Adipocyte (in vitro differentiated cells): ENCODE results near the gene PI16.

Experiments used
- DNase-seq: peaks from one replicate; pipeline ENCODE4 v3.0.0-alpha.2; 2015; ENCODE audit warnings: low read depth
- H3K27me3 ChIP-seq: replicated peaks from 2 replicates; pipeline ENCODE4 v1.7.0; 2013; ENCODE audit warnings: mild to moderate bottlenecking, low read length, moderate library complexity; ENCODE audit not compliant: control insufficient read depth, insufficient read depth
- H3K36me3 ChIP-seq: 2 replicates; pipeline ENCODE4 v1.7.0; 2013; ENCODE audit warnings: low read length, mild to moderate bottlenecking, moderate library complexity; ENCODE audit not compliant: control insufficient read depth, insufficient read depth, severe bottlenecking
- H3K4me1 ChIP-seq: 2 replicates; pipeline ENCODE4 v1.7.0; 2013; ENCODE audit warnings: mild to moderate bottlenecking, low read length, moderate library complexity; ENCODE audit not compliant: control insufficient read depth, insufficient read depth
- H3K4me3 ChIP-seq: 2 replicates; pipeline ENCODE4 v1.7.0; 2013; ENCODE audit warnings: mild to moderate bottlenecking, low read length, moderate library complexity
- H3K9ac ChIP-seq: 2 replicates; pipeline ENCODE4 v1.7.0; 2013; ENCODE audit warnings: mild to moderate bottlenecking, low read length, moderate library complexity
- H3K9me3 ChIP-seq: 2 replicates; pipeline ENCODE4 v1.7.0; 2013; ENCODE audit warnings: mild to moderate bottlenecking, low read length, moderate library complexity; ENCODE audit not compliant: control insufficient read depth

PI16 gene

DNA sequence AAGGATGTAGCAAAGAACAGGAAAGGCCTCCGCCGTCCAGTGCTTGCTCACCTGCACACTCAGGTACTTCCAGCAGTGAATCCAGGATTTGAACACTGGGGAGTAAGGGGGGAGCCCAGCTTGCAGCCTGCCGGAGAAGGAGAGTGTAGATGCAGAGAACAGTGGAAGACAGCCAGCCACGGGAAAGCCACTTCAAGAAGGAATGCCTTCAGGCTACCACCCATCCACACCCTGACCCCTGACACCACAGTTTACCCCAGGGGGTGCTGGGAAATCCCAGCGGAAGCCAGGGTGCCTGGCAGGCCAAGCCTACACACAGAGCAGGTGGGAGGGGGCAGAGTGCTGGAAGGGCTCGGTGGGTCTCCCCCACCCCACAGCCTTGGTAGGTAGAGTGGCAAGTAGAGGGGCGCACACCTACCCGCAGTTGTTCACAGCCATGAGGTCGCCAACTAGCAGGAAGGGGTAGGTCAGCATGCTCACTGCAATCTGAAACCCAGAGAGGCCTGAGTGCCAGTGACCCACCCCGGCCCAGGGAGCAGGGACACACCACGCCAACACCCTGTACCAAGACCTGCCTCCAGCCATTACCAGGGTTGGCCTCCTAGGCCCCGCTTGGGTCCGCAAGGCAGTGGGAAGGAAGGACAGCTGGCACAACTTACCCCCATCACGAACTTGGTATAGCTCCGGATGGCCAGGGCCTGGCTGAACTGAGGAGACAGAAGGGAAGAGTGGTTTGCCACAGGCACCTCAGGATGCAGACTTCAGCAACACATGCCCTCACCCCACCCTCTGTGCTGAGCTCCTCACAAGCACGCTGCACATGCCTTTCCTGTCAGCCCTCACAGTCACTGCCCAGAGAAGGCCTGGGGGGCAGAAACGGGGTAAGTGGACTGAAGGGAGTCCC lies 15.7 kb downstream of the PI16 start:
- H3K9me3 ChIP-seq: no peaks in the 10 kb centered on the region
- no peak overlapping the region for H3K9ac ChIP-seq
- H3K27me3 ChIP-seq: no peaks in the 10 kb centered on the region
- peaks cover 84% of the 10 kb centered on the region for H3K36me3 ChIP-seq
- H3K4me1 ChIP-seq: peaks cover 23% of the 10 kb centered on the region
- DNase-seq: no peak
- no peak overlapping the region for H3K4me3 ChIP-seq

- Histone ChIP-seq H3K27me3 (no peaks in the 10 kb centered on the region), H3K9me3 (no peaks in the 10 kb centered on the region), H3K9ac (no peak overlapping the region), H3K4me1 (peaks cover 30% of the 10 kb centered on the region), H3K36me3 (peaks cover 93% of the 10 kb centered on the region), H3K4me3 (no peak overlapping the region)
- DNase-seq: no peak
Observed at GRCh38 chr6:36970892-36971842, 16.6 kb downstream of the PI16 start.

DNA sequence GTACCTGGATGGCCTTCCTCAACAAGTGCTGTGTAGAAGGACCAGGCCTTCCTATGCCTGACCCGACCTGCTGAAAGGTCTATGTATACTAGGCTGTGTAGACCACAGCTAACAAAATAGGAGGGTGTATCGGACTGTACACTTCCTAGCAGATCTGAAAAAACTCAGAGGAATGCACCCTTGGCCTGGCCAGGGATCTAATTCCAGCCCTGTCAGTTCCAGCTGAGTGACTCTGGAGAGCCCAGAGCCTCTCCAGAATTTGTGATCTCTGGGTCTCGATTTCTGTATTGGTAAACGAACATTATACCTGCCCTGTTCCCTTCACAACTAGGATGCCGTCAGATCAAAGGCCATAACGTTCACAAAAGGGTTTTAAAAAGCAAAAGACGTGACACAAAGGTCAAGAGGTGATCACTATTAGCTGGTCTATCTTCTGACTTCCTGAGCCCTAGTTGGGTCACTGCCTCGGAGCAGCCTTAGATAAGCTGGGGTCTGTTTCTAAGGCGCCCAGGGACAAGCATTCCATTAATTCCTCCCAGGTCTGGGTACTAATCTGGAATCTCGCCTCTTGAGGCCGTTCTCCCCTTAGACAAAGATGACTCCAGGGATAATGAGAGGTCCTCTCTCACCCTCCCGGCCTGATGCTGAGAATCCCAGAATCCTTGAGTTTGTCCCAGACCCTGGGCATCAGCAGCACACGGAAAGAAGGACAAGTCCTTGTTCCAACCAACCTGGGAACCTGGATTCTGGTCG lies 17.6 kb downstream of the PI16 start:
- no peaks in the 10 kb centered on the region for H3K9me3 ChIP-seq
- no peak for DNase-seq
- H3K9ac ChIP-seq: no peak overlapping the region
- H3K27me3 ChIP-seq: no peaks in the 10 kb centered on the region
- no peak overlapping the region for H3K4me3 ChIP-seq
- H3K36me3 ChIP-seq: peaks cover 100% of the 10 kb centered on the region
- peaks cover 30% of the 10 kb centered on the region for H3K4me1 ChIP-seq

GRCh38 chr6:36973190-36973589 lies 18.7 kb downstream of the PI16 start:
- Histone ChIP-seq H3K36me3 (peaks cover 100% of the 10 kb centered on the region), H3K9me3 (no peaks in the 10 kb centered on the region), H3K27me3 (no peaks in the 10 kb centered on the region), H3K4me1 (peaks cover 29% of the 10 kb centered on the region), H3K4me3 (no peak overlapping the region), H3K9ac (peak overlapping the region; percentile 13)
- DNase-seq: no peak

DNA sequence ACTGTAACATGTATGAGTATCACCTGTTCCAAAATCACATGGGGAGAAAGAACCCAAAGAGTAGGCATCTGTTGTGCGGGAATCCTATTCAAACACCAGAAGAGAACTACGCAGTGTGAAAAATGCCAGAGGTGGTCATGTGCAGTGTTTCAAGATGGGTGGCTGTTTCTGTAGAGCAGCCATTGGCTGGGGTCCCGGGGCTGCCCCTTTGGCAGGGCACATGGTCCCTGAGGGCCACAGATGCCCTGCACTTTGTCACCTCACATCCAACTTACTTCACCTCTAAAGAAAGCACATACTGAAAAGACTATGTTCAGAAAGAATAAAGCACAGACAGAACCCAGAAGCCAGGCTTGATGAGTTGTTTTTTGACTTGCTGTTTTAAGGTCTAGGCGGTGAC lies 19.1 kb downstream of the PI16 start:
- Histone ChIP-seq H3K4me1 (peaks cover 33% of the 10 kb centered on the region), H3K4me3 (no peak overlapping the region), H3K9ac (no peak overlapping the region), H3K27me3 (no peaks in the 10 kb centered on the region), H3K9me3 (no peaks in the 10 kb centered on the region), H3K36me3 (peaks cover 98% of the 10 kb centered on the region)
- DNase-seq: no peak

- no peak for DNase-seq
- Histone ChIP-seq H3K4me3 (no peak overlapping the region), H3K27me3 (no peaks in the 10 kb centered on the region), H3K9me3 (no peaks in the 10 kb centered on the region), H3K36me3 (peaks cover 81% of the 10 kb centered on the region), H3K9ac (no peak overlapping the region), H3K4me1 (peaks cover 47% of the 10 kb centered on the region)
Observed at GRCh38 chr6:36975231-36976006, 20.9 kb downstream of the PI16 start.

DNA sequence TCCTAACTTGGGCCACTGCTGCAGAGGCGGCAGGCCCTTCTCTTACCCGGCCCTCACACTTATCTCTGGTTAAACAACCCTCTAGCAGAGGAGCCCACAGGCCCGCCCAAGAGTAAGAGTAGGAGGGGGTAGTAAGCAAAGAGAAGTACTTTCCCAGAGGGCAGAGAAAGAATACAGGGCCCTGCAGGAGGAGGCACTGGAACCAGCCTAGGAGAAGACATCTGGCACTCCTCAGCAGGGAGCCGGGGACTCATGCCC lies 21.4 kb downstream of the PI16 start:
- Histone ChIP-seq H3K27me3 (no peaks in the 10 kb centered on the region), H3K36me3 (peaks cover 75% of the 10 kb centered on the region), H3K4me3 (no peak overlapping the region), H3K9ac (no peak overlapping the region), H3K9me3 (no peaks in the 10 kb centered on the region), H3K4me1 (peaks cover 47% of the 10 kb centered on the region)
- no peak for DNase-seq

DNA sequence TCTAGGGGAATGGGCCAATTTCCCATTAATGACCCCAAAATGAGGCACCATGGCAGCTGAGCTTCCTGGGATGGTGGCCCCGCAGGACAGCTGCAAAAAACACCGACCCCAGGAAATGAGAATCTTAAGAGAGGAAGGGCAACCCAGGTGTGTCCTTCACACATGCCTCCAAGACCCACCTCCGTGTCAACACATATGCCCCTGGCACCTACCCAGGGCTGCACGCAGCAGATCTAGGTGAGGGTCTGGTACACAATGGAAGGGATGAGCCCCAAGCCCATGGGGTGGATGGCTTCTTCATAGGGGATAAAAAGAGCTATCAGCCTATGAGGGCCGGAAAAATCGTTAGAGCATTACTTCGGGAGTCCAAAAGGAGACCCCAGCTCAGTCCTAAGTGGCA lies 22.0 kb downstream of the PI16 start:
- Histone ChIP-seq H3K9me3 (no peaks in the 10 kb centered on the region), H3K9ac (no peak overlapping the region), H3K27me3 (no peaks in the 10 kb centered on the region), H3K4me1 (peaks cover 49% of the 10 kb centered on the region), H3K4me3 (no peak overlapping the region), H3K36me3 (peaks cover 70% of the 10 kb centered on the region)
- no peak for DNase-seq

DNA sequence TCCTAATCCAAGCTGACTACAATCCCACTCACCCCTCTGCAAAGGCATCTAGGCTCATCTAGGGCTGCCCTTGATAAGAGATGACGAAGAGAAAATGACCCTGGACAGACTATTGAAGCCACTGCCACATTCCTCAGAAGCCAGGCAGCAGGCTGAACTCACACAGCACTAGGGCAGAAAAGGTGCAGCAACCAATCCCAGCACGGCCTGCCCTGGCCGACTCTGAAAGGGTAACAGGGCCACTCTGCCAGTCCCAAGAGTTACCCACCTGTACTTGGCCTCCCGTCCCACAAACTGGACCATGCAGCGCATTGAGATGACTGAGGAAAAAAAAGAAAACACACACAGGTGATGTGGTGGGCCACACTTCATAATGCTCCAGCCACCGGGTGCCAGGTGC lies 22.4 kb downstream of the PI16 start:
- Histone ChIP-seq H3K36me3 (peaks cover 66% of the 10 kb centered on the region), H3K27me3 (no peaks in the 10 kb centered on the region)
- DNase-seq: no peak

DNA sequence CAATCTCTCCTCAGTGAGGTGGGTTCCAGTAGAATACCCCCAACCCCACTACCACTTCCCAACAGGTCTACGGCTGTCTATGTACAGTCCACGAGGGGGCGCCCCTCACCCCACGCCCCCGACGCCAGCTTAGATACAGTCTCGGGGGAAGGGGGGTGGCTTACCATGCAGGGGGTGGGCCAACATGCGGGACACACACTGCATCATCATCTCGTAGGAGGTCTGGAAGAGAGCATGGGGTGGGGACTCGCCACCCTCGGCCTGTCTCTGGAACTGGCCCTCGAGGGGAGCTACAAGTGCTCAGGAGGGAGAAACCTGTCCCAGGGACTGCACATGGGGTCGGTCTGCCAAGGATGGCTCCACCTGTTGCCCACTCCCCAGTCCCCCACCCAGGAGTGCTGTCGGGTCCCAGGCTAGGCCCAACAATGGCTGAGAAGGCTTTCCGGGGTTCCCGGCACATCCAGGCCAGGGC lies 23.0 kb downstream of the PI16 start:
- no peaks in the 10 kb centered on the region for H3K9me3 ChIP-seq
- H3K4me3 ChIP-seq: no peak overlapping the region
- H3K4me1 ChIP-seq: peaks cover 49% of the 10 kb centered on the region
- H3K9ac ChIP-seq: no peak overlapping the region
- DNase-seq: no peak
- peaks cover 60% of the 10 kb centered on the region for H3K36me3 ChIP-seq
- H3K27me3 ChIP-seq: no peaks in the 10 kb centered on the region

More for the DNA sequence above, 22.4 kb downstream of the PI16 start:
- peaks cover 53% of the 10 kb centered on the region for H3K4me1 ChIP-seq
- H3K9me3 ChIP-seq: no peaks in the 10 kb centered on the region
- no peak overlapping the region for H3K4me3 ChIP-seq
- H3K9ac ChIP-seq: no peak overlapping the region
